Left lung (tissue), 10 donors: ENCODE measurements around the gene SCARF1. TPM values are rescaled to one million over a fixed set of nuclear protein-coding genes. Genes with fewer than 3 reads are reported as not detected.

ENCODE experiments used
- ATAC-seq: fragments of 200-7000 bp; cut with Tn5 transposase; one replicate; pipeline ENCODE4 v1.9.1; 2020; ENCODE audit warnings: moderate library complexity
- DNase-seq, 4 donors: peaks; one replicate each; pipeline ENCODE4 v3.0.0-alpha.2; 2013 to 2020
- H3K27ac ChIP-seq, 2 donors: fragments of 200-600 bp; sonication (generic) in 1 of 2; one replicate each; pipeline versions ENCODE4 v1.5.0 to v1.8.0; 2020 to 2021
- H3K27me3 ChIP-seq, 2 donors: fragments of 200-600 bp; sonication (generic) in 1 of 2; one replicate each; pipeline versions ENCODE4 v1.5.0 to v1.8.0; 2020 to 2021
- H3K36me3 ChIP-seq, 2 donors: fragments of 200-600 bp; sonication (generic) in 1 of 2; one replicate each; pipeline versions ENCODE4 v1.5.0 to v1.8.0; 2020 to 2021
- H3K4me1 ChIP-seq, 2 donors: fragments of 200-600 bp; one replicate each; pipeline ENCODE4 v1.8.0; 2021
- H3K4me3 ChIP-seq, 2 donors: fragments of 200-600 bp; sonication (generic) in 1 of 2; one replicate each; pipeline versions ENCODE4 v1.5.0 to v1.8.0; 2020 to 2021; ENCODE audit warnings: mild to moderate bottlenecking in 1 of 2
- H3K9me3 ChIP-seq, 2 donors: fragments of 200-600 bp; sonication (generic) in 1 of 2; one replicate each; pipeline versions ENCODE4 v1.5.0 to v1.8.0; 2020 to 2021
- CTCF ChIP-seq, 2 donors: fragments of 200-600 bp; sonication (generic) in 1 of 2; IDR thresholded peaks; one replicate each; pipeline versions ENCODE4 v1.5.0 to v1.8.0; 2021; ENCODE audit warnings: antibody characterized with exemption in 2 of 2
- intact Hi-C, 2 donors: fragments of 100-400 bp; cut with DNase I; formaldehyde crosslinking; loops; one replicate each; pipeline versions ENCODE4 v1.11.2 to v1.14.2; 2022
- polyA plus RNA-seq, 6 donors: library from polyadenylated mRNA; unstranded; fragments of 120-200 nt; gene quantifications; one replicate each; pipeline ENCODE4 v1.2.1, GENCODE V29; 2013; ENCODE audit not compliant: insufficient read length in 6 of 6
- total RNA-seq, 2 donors: library from RNA; stranded (reverse); fragmentation: NEBNext Ultra II Directional; extraction: Animal tissue kit (Norgen Biotek cat#: 25700); gene quantifications; one replicate each; pipeline ENCODE4 v1.2.1, GENCODE V29; 2021
- donor health status: DM: no; HTN: yes; CAD: no.
- donor health status: DM: no; HTN: no; CAD: no.

SCARF1 gene
- total and polyA plus RNA-seq, 8 donors = 17.6 to 33.0 (median 21.5) TPM

GRCh38 chr17:1591474-1592090, 54.0 kb downstream of the SCARF1 start:
- peak overlapping the region in 1 of 2 donors; percentile 92 for H3K27ac ChIP-seq
- peaks cover 0 to 47% of the 10 kb centered on the region in 2 donors for H3K36me3 ChIP-seq
- ATAC-seq (no peak), DNase-seq (no peak)
- no peak overlapping the region for H3K4me3 ChIP-seq
- H3K27me3 ChIP-seq = no peaks in the 10 kb centered on the region
- intact Hi-C loops = no loop called here
- peaks cover 14 to 75% of the 10 kb centered on the region in 2 donors for H3K4me1 ChIP-seq
- no peaks in the 10 kb centered on the region for H3K9me3 ChIP-seq
- TF ChIP-seq CTCF (IDR thresholded peaks at IDR 0.05) = no peak

- peaks cover 14 to 82% of the 10 kb centered on the region in 2 donors for H3K4me1 ChIP-seq
- no peak for ATAC-seq
These were observed 54.6 kb downstream of the SCARF1 start for GRCh38 chr17:1590747-1591473.

GRCh38 chr17:1590029-1590746, 55.3 kb downstream of the SCARF1 start:
- Histone ChIP-seq H3K36me3 (peaks cover 0 to 61% of the 10 kb centered on the region in 2 donors), H3K4me3 (no peak overlapping the region), H3K4me1 (peaks cover 14 to 89% of the 10 kb centered on the region in 2 donors), H3K27me3 (no peaks in the 10 kb centered on the region), H3K9me3 (no peaks in the 10 kb centered on the region), H3K27ac (peak overlapping the region; percentile 65 to 92)
- ATAC-seq (peak; percentile 74), DNase-seq (peak in 2 of 4 donors; percentile 80 to 89)
- no peak for TF ChIP-seq CTCF (IDR thresholded peaks at IDR 0.05)
- intact Hi-C loops = no loop called here

More at GRCh38 chr17:1590747-1591473, 54.6 kb downstream of the SCARF1 start:
- TF ChIP-seq CTCF (IDR thresholded peaks at IDR 0.05) = no peak
- Histone ChIP-seq H3K36me3 (peaks cover 0 to 54% of the 10 kb centered on the region in 2 donors), H3K9me3 (no peaks in the 10 kb centered on the region), H3K27me3 (no peaks in the 10 kb centered on the region), H3K27ac (peak overlapping the region; percentile 65 to 92), H3K4me3 (no peak overlapping the region)
- intact Hi-C loops = no loop called here
- no peak for DNase-seq

- DNase-seq (peak in 2 of 4 donors; percentile 62 to 85), ATAC-seq (peak; percentile 16)
- no peak for TF ChIP-seq CTCF (IDR thresholded peaks at IDR 0.05)
- Histone ChIP-seq H3K27ac (peak overlapping the region; percentile 65 to 92), H3K4me3 (no peak overlapping the region), H3K36me3 (peaks cover 0 to 73% of the 10 kb centered on the region in 2 donors), H3K27me3 (no peaks in the 10 kb centered on the region), H3K4me1 (peaks cover 14 to 87% of the 10 kb centered on the region in 2 donors), H3K9me3 (no peaks in the 10 kb centered on the region)
- intact Hi-C loops = no loop called here
These were observed 56.5 kb downstream of the SCARF1 start for GRCh38 chr17:1588821-1589585.
